Inferior parietal cortex (tissue), 1 donor: ENCODE measurements around the gene CGB7.

Source experiments
- DNase-seq: peaks from one replicate; pipeline ENCODE4 v3.0.0-alpha.2; 2016; ENCODE audit errors: extremely low spot score

CGB7 gene

GRCh38 chr19:49016067-49016839 is 41.3 kb downstream of the CGB7 start:
- DNase-seq = no peak

DNA sequence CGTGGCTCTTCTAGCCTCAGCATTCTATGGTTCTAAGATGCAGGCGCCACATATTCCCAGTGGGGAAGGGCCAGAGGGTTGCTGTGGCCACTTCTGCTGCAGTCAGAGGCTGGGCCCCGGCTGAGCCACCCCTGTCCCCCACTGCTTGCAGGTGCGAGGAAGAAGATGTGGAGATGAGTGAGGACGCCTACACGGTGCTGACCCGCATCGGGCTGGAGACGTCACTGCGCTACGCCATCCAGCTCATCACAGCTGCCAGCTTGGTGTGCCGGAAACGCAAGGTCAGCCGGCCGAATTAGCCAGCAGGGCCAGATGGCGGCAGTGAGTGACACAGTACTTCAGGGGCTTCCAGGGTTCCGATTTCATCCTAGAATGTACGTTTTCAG is 42.7 kb downstream of the CGB7 start:
- DNase-seq = no peak

DNA sequence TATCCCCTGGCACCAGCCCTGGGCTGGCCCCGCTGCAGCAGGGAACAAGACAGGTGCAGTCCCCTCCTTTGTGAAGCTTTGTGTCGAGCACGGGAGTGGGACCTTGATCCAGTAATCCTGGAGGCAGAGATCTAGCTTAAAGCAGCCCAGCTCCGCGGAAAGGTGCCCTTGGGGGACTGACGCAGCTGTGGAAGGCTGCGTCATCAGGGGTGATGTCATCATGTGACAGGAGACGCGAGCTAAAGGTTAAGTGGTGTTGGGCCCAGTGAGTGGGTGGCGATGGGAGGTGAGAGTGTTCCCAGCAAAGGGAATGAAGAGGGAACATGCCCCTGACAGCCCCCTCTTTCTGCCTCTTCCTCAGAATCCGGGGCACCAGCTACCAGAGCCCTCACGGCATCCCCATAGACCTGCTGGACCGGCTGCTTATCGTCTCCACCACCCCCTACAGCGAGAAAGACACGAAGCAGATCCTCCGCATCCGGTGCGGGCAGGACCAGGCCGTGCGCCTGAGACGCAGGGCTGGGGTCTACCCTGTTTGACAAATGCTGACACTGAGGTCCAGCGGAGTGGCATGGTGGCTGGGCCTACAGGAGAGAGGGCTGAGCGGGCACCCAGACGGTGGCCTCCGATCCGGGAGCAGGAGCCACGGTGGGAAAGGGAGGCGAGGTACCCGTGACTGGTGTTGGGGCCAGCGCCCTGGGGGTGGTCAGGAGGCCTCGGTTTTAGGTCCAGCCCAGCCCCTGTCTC is 43.3 kb downstream of the CGB7 start:
- DNase-seq = no peak

DNA sequence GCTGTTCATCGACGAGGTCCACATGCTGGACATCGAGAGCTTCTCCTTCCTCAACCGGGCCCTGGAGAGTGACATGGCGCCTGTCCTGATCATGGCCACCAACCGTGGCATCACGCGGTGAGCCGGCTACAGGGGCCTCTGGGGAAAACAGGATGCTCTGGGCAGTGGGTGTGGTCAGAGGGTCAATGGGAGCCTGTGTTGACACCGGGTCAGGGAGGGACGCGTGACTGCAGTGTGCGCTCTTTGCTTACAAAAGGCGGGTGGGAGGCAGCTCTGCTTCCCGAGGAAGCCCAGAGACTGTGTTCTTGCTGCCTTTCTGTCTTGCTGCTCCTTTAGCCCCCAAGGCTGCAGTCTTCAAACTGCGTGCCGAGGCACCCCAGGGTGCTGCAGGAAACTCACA is 46.4 kb downstream of the CGB7 start:
- DNase-seq = no peak

DNA sequence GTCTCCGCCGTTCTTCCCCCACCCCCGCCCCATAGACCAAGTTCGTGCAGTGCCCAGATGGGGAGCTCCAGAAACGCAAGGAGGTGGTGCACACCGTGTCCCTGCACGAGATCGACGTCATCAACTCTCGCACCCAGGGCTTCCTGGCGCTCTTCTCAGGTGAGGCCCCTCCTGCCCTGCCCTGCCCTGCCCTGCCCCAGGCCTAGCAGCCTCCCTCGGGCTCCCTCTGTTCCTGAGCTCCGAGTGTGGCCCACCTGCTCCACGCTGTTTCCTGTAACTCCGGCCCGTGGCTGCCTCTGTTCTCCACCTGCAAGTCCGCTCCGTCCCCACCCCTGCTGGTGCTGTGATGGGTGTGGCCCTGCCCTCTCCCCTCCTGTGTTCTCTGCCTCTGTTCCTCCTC is 47.1 kb downstream of the CGB7 start:
- DNase-seq = no peak

- no peak for DNase-seq
Observed at GRCh38 chr19:49009828-49010227, 47.7 kb downstream of the CGB7 start.

DNA sequence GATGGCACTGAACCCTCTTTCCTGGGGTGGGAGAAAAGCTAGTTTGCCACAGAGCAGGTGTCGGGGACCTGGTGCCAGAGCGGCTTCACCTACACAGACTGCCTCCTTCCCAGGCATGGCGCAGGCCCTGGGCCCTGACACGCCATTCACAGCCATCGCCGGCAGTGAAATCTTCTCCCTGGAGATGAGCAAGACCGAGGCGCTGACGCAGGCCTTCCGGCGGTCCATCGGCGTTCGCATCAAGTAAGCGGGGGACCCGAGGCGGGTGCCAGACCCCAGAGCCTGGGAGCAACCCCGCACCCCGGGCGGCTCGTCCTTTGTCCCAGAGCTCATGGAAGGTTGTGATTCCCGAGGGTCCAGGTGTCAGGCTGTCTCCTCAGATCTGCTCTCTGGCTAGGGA is 50.6 kb downstream of the CGB7 start:
- no peak for DNase-seq

DNA sequence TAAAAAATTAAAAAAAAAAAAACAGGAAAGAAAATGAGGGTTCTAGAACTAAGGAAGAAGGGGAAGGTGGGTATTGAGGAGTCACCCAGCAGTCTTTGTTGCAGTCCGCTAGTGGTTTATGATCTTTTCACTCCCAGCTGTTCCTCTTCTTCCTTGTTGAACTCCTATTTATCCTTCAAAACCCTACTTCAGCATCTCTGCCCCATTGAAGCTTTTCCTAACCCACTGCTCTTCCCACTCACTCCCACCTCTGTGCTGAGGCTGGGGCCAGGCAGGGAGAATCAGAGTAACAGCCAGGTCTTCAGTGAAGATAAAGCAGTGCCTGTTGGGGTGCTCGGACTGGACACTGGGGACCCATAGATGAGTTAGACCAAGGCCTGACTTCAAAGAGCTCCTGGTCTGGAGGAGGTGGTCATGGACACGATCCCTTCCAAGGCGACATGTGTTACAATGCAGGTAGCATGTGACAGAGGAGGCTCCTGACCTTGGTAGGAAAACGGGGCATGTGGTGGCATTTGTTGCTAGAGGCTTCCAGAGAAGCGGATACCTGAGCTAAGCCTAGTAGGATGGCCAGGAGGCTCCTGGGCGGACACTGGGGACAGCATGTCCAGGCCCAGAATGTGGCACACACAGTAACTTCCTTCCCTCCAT is 52.5 kb downstream of the CGB7 start:
- no peak for DNase-seq
